Umbilical cord (tissue), 2 donors: ENCODE data around the gene FBXL19. TPM values are rescaled to one million over a fixed set of nuclear protein-coding genes. Genes with fewer than 3 reads are reported as not detected.

Experiments
- DNase-seq: peaks from one replicate; pipeline ENCODE4 v3.0.0-alpha.2; 2015; ENCODE audit warnings: low spot score
- total RNA-seq: library from RNA; depleted of rRNA; stranded (reverse); fragments of >200 nt; gene quantifications from one replicate; pipeline ENCODE4 v1.2.3, GENCODE V29; 2014; ENCODE audit warnings: low replicate concordance; ENCODE audit not compliant: insufficient read depth

The FBXL19 gene
- total RNA-seq, 1 donor from 2014 or later: 10.6 TPM

GRCh38 chr16:30895627-30896260 lies 27.6 kb upstream of the FBXL19 start:
- no peak for DNase-seq

- peak; percentile 97 for DNase-seq
Measured at GRCh38 chr16:30896261-30896888, 27.0 kb upstream of the FBXL19 start, which contains the start of gene CTF1. CTF1 (plus strand) TSS chr16:30896614; CDS start chr16:30896644, 30 bp downstream.

- peak; percentile 96 for DNase-seq
Measured at GRCh38 chr16:30896889-30897733, 26.3 kb upstream of the FBXL19 start.

GRCh38 chr16:30899794-30900193 lies 23.6 kb upstream of the FBXL19 start:
- no peak for DNase-seq

- no peak for DNase-seq
Measured at GRCh38 chr16:30900588-30900987, 22.8 kb upstream of the FBXL19 start.

- DNase-seq: no peak
Measured at GRCh38 chr16:30901201-30902028, 22.0 kb upstream of the FBXL19 start.

- DNase-seq: peak; percentile 64
Measured at GRCh38 chr16:30902029-30902972, 21.1 kb upstream of the FBXL19 start.

GRCh38 chr16:30903002-30903401 lies 20.4 kb upstream of the FBXL19 start:
- DNase-seq: no peak

- DNase-seq: peak; percentile 55
Measured at GRCh38 chr16:30903596-30903995, 19.8 kb upstream of the FBXL19 start.

GRCh38 chr16:30904114-30904780 lies 19.1 kb upstream of the FBXL19 start:
- no peak for DNase-seq

- DNase-seq: no peak
Measured at GRCh38 chr16:30907064-30907463, 16.3 kb upstream of the FBXL19 start.

- no peak for DNase-seq
Measured at GRCh38 chr16:30910427-30911029, 12.8 kb upstream of the FBXL19 start.

GRCh38 chr16:30912794-30913412 lies 10.5 kb upstream of the FBXL19 start:
- DNase-seq: no peak

GRCh38 chr16:30914830-30915229 lies 8.5 kb upstream of the FBXL19 start:
- DNase-seq: no peak

- no peak for DNase-seq
Measured at GRCh38 chr16:30918614-30919013, 4.8 kb upstream of the FBXL19 start.

GRCh38 chr16:30920891-30921290 lies 2.5 kb upstream of the FBXL19 start:
- DNase-seq: no peak

- DNase-seq: no peak
Measured at GRCh38 chr16:30921459-30921747, 2.0 kb upstream of the FBXL19 start.

GRCh38 chr16:30921748-30922419 lies 1.5 kb upstream of the FBXL19 start:
- DNase-seq: peak; percentile 97
